OCI-LY1 (cell line): Measurements from ENCODE around the gene DEFB113.

Experiments
- H2AFZ ChIP-seq: fragments of 200-600 bp; sonication (generic), shearing (Covaris generic); 2 replicates; pipeline ENCODE4 v1.6.0; 2014; ENCODE audit warnings: antibody characterized with exemption, mild to moderate bottlenecking, low read length
- H3F3A ChIP-seq: fragments of 200-600 bp; sonication (generic), shearing (Covaris generic); 2 replicates; pipeline ENCODE4 v1.6.0; 2014; ENCODE audit warnings: mild to moderate bottlenecking, antibody characterized with exemption, low read length, moderate library complexity; ENCODE audit not compliant: insufficient read depth
- H3K27ac ChIP-seq: fragments of 200-600 bp; sonication (generic); 2 replicates; pipeline ENCODE4 v1.5.1; 2014; ENCODE audit warnings: low read length, mixed run types, mild to moderate bottlenecking, low read depth; ENCODE audit not compliant: poor library complexity, severe bottlenecking
- H3K27me3 ChIP-seq: fragments of 200-600 bp; sonication (generic); 2 replicates; pipeline ENCODE4 v1.6.0; 2014; ENCODE audit warnings: antibody characterized with exemption, mild to moderate bottlenecking, low read length, moderate library complexity; ENCODE audit not compliant: insufficient read depth
- H3K36me3 ChIP-seq: fragments of 200-600 bp; sonication (generic); 2 replicates; pipeline ENCODE4 v1.6.1; 2014; ENCODE audit warnings: mild to moderate bottlenecking, antibody characterized with exemption, low read length, moderate library complexity, mixed read lengths; ENCODE audit not compliant: insufficient read depth
- H3K4me1 ChIP-seq: fragments of 200-600 bp; sonication (generic); 2 replicates; pipeline ENCODE4 v1.5.1; 2014; ENCODE audit warnings: mild to moderate bottlenecking, low read length, moderate library complexity; ENCODE audit not compliant: insufficient read depth, severe bottlenecking
- H3K4me2 ChIP-seq: fragments of 200-600 bp; sonication (generic), shearing (Covaris generic); 2 replicates; pipeline ENCODE4 v1.6.1; 2014; ENCODE audit warnings: low read length
- H3K4me3 ChIP-seq: fragments of 200-600 bp; sonication (generic); 2 replicates; pipeline ENCODE4 v1.5.1; 2014; ENCODE audit warnings: low read length, low read depth, mild to moderate bottlenecking, mixed read lengths; ENCODE audit not compliant: poor library complexity, severe bottlenecking
- H3K79me2 ChIP-seq: fragments of 200-600 bp; shearing (Covaris generic); 2 replicates; pipeline ENCODE4 v1.6.1; 2016; ENCODE audit warnings: mixed run types, low read length, mixed read lengths; ENCODE audit not compliant: insufficient read depth
- H3K9ac ChIP-seq: fragments of 200-600 bp; sonication (generic), shearing (Covaris generic); 2 replicates; pipeline ENCODE4 v1.6.1; 2014; ENCODE audit warnings: mild to moderate bottlenecking, low read length, mixed read lengths
- H3K9me2 ChIP-seq: fragments of 200-600 bp; sonication (generic), shearing (Covaris generic); 2 replicates; pipeline ENCODE4 v1.6.1; 2014; ENCODE audit warnings: low read depth, mild to moderate bottlenecking, low read length, mixed read lengths
- H3K9me3 ChIP-seq: fragments of 200-600 bp; shearing (Covaris generic); 2 replicates; pipeline ENCODE4 v1.6.1; 2014; ENCODE audit warnings: low read length, mixed read lengths
- H4K20me1 ChIP-seq: fragments of 200-600 bp; sonication (generic), shearing (Covaris generic); 2 replicates; pipeline ENCODE4 v1.6.0; 2016; ENCODE audit warnings: mild to moderate bottlenecking, low read length; ENCODE audit not compliant: insufficient read depth
- EZH2 ChIP-seq: fragments of 200-600 bp; sonication (generic), shearing (Covaris generic); IDR thresholded peaks from 2 replicates; pipeline ENCODE4 v1.8.0; 2017; ENCODE audit warnings: borderline replicate concordance, mixed run types, mild to moderate bottlenecking, antibody characterized with exemption, low read length, moderate library complexity, mixed read lengths
- TF ChIP-seq, protein P1 (sequence below): fragments of 200-600 bp; sonication (generic), shearing (Covaris generic); IDR thresholded peaks from 2 replicates; pipeline ENCODE4 v1.5.1; 2017; ENCODE audit warnings: mild to moderate bottlenecking, antibody characterized with exemption, low read length, moderate library complexity, mixed read lengths

Gene DEFB113

DNA sequence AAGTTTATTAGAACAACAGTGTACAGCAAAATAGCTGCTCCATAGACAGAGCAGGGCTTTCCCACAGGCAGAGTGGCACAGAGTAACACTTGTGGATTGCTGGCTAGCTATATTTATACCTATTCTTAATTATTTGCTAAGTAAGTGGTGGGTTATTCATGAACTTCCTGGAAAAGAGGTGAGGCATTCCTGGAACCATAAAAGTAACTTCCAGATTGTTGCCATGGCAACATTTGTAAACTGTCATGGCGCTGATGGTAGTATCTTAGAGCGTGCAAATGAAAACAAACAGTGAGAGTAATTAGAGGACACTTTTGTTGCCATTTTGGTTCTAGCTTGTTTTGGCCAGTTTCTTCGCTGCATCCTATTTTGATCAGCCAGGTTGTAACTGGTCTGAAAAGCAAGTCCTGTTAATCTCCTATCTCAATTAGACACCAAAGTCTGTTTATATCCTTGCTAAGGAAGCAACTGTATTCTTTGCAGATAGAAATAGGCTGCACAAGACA, 29.4 kb downstream of the DEFB113 start:
- no peak overlapping the region for H3K4me3 ChIP-seq
- no peak overlapping the region for H3K27ac ChIP-seq
- no peaks in the 10 kb centered on the region for H3K27me3 ChIP-seq
- H2AFZ ChIP-seq: no peak overlapping the region
- H3K79me2 ChIP-seq: no peaks in the 10 kb centered on the region
- H3K4me1 ChIP-seq: no peaks in the 10 kb centered on the region
- no peak overlapping the region for H3K4me2 ChIP-seq
- H3F3A ChIP-seq: no peaks in the 10 kb centered on the region
- no peaks in the 10 kb centered on the region for H3K9me2 ChIP-seq
- no peaks in the 10 kb centered on the region for H4K20me1 ChIP-seq
- no peaks in the 10 kb centered on the region for H3K9me3 ChIP-seq
- TF ChIP-seq, protein P1, sequence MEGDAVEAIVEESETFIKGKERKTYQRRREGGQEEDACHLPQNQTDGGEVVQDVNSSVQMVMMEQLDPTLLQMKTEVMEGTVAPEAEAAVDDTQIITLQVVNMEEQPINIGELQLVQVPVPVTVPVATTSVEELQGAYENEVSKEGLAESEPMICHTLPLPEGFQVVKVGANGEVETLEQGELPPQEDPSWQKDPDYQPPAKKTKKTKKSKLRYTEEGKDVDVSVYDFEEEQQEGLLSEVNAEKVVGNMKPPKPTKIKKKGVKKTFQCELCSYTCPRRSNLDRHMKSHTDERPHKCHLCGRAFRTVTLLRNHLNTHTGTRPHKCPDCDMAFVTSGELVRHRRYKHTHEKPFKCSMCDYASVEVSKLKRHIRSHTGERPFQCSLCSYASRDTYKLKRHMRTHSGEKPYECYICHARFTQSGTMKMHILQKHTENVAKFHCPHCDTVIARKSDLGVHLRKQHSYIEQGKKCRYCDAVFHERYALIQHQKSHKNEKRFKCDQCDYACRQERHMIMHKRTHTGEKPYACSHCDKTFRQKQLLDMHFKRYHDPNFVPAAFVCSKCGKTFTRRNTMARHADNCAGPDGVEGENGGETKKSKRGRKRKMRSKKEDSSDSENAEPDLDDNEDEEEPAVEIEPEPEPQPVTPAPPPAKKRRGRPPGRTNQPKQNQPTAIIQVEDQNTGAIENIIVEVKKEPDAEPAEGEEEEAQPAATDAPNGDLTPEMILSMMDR: no peak
- no peak for TF ChIP-seq EZH2
- no peaks in the 10 kb centered on the region for H3K36me3 ChIP-seq
- H3K9ac ChIP-seq: no peak overlapping the region

GRCh38 chr6:49937811-49938210, 31.6 kb downstream of the DEFB113 start:
- H3K27ac ChIP-seq: no peak overlapping the region

DNA sequence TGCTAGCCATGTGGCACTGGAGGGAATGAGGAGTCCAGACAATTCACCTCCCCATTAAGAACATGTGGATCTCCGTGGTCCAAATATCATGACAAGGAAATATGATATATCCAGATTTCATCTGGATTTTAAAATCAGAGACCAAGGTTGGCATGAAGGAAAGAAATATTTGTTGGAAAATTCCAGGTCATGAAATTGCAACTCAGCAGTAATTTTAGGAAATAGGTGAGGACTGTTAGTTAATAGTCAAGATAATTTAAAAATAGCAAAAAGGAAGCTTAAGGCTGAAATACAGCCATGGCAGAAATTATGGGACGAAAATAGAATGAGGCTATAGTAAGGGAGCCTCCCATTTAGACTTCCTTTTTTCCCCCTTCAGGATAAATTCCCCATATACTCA, 32.4 kb downstream of the DEFB113 start:
- Histone ChIP-seq H3K9me2 (no peaks in the 10 kb centered on the region), H3K9ac (no peak overlapping the region), H2AFZ (no peak overlapping the region), H3K9me3 (no peaks in the 10 kb centered on the region), H3K4me3 (no peak overlapping the region), H3K27ac (no peak overlapping the region), H4K20me1 (no peaks in the 10 kb centered on the region), H3F3A (no peaks in the 10 kb centered on the region), H3K79me2 (no peaks in the 10 kb centered on the region), H3K27me3 (no peaks in the 10 kb centered on the region), H3K4me2 (no peak overlapping the region), H3K36me3 (no peaks in the 10 kb centered on the region), H3K4me1 (no peaks in the 10 kb centered on the region)
- TF ChIP-seq, protein P1: no peak
- TF ChIP-seq EZH2: no peak

More at GRCh38 chr6:49937811-49938210, 31.6 kb downstream of the DEFB113 start:
- H3K79me2 ChIP-seq: no peaks in the 10 kb centered on the region
- H3K9ac ChIP-seq: no peak overlapping the region
- H3F3A ChIP-seq: no peaks in the 10 kb centered on the region
- no peaks in the 10 kb centered on the region for H4K20me1 ChIP-seq
- H3K9me2 ChIP-seq: no peaks in the 10 kb centered on the region
- H3K27me3 ChIP-seq: no peaks in the 10 kb centered on the region
- H3K36me3 ChIP-seq: no peaks in the 10 kb centered on the region
- H3K4me2 ChIP-seq: no peak overlapping the region
- no peak overlapping the region for H3K4me3 ChIP-seq
- no peaks in the 10 kb centered on the region for H3K4me1 ChIP-seq
- H2AFZ ChIP-seq: no peak overlapping the region
- no peaks in the 10 kb centered on the region for H3K9me3 ChIP-seq
- no peak for TF ChIP-seq EZH2
- TF ChIP-seq, protein P1: no peak
